OCI-LY7 (cell line): Measurements from ENCODE around the gene PUS7. TPM values are rescaled to one million over a fixed set of nuclear protein-coding genes. Genes with fewer than 3 reads are reported as not detected.
"Not testable (repeated sequence)": the region's sequence is repeated elsewhere in the genome, so short reads cannot be mapped to it uniquely, and the experiment has no call there.

Source experiments
- BruUV-seq: library from RNA; stranded (reverse); fragments of 400-500 nt; replicated peaks from 2 replicates; lab custom pipeline; 2021; lab: Mats Ljungman, UMichigan
- CTCF ChIA-PET: fragments of 300-600 bp; sonication (Branson Sonifier 250); formaldehyde crosslinking; loops from one replicate; lab custom pipeline; 2022; ENCODE audit warnings: antibody characterized with exemption; ENCODE audit not compliant: unreplicated experiment; lab: Charles Lee
- POLR2A ChIA-PET: fragments of 300-600 bp; sonication (Branson Sonifier 250); formaldehyde crosslinking; loops from one replicate; lab custom pipeline; 2022; ENCODE audit warnings: antibody characterized with exemption; lab: Charles Lee
- DNase-seq: peaks from one replicate; pipeline ENCODE4 v3.0.0-alpha.2; 2015; ENCODE audit warnings: low spot score
- H2AFZ ChIP-seq: fragments of 200-600 bp; sonication (generic), shearing (Covaris generic); 2 replicates; pipeline ENCODE4 v1.6.1; 2014; ENCODE audit warnings: mild to moderate bottlenecking, antibody characterized with exemption, low read length, moderate library complexity
- H3K27ac ChIP-seq: fragments of 200-600 bp; sonication (generic); 2 replicates; pipeline ENCODE4 v1.5.1; 2014; ENCODE audit warnings: mixed run types, low read depth, mild to moderate bottlenecking, moderate library complexity, low read length, inconsistent platforms; ENCODE audit not compliant: poor library complexity, severe bottlenecking
- H3K36me3 ChIP-seq: fragments of 200-600 bp; sonication (generic); 2 replicates; pipeline ENCODE4 v1.6.1; 2014; ENCODE audit warnings: mild to moderate bottlenecking, antibody characterized with exemption, low read length, moderate library complexity, mixed read lengths; ENCODE audit not compliant: insufficient read depth
- H3K4me1 ChIP-seq: fragments of 200-600 bp; sonication (generic); 2 replicates; pipeline ENCODE4 v1.5.1; 2014; ENCODE audit warnings: mild to moderate bottlenecking, low read length; ENCODE audit not compliant: insufficient read depth, poor library complexity, severe bottlenecking
- H3K4me2 ChIP-seq: fragments of 200-600 bp; sonication (generic); 2 replicates; pipeline ENCODE4 v1.6.1; 2014; ENCODE audit warnings: mild to moderate bottlenecking, low read length
- H3K4me3 ChIP-seq: fragments of 200-600 bp; sonication (generic); 2 replicates; pipeline ENCODE4 v1.5.1; 2014; ENCODE audit warnings: mild to moderate bottlenecking, low read depth, low read length; ENCODE audit not compliant: poor library complexity, severe bottlenecking
- H3K79me2 ChIP-seq: fragments of 200-600 bp; sonication (generic); 2 replicates; pipeline ENCODE4 v1.6.1; 2016; ENCODE audit warnings: low read depth, mild to moderate bottlenecking, low read length, moderate library complexity, mixed read lengths; ENCODE audit not compliant: insufficient read depth
- H3K9me2 ChIP-seq: fragments of 200-600 bp; sonication (generic); 2 replicates; pipeline ENCODE4 v1.6.1; 2016; ENCODE audit warnings: mild to moderate bottlenecking, low read length, mixed read lengths; ENCODE audit not compliant: insufficient read depth
- H3K9me3 ChIP-seq: fragments of 200-600 bp; sonication (generic); 2 replicates; pipeline ENCODE4 v1.6.1; 2014; ENCODE audit warnings: mild to moderate bottlenecking, mixed run types, low read length, mixed read lengths
- H4K20me1 ChIP-seq: fragments of 200-600 bp; sonication (generic); 2 replicates; pipeline ENCODE4 v1.6.1; 2014; ENCODE audit warnings: mild to moderate bottlenecking, antibody characterized with exemption, low read length, moderate library complexity, mixed read lengths; ENCODE audit not compliant: insufficient read depth
- EZH2phosphoT487 ChIP-seq: fragments of 200-600 bp; sonication (generic); IDR thresholded peaks from 2 replicates; pipeline ENCODE4 v1.6.1; 2018; ENCODE audit warnings: low read depth, borderline replicate concordance, mild to moderate bottlenecking, mixed run types, antibody characterized with exemption, low read length, moderate library complexity, mixed read lengths
- intact Hi-C: fragments of 100-400 bp; cut with micrococcal nuclease; formaldehyde crosslinking; loops from one replicate; pipeline ENCODE4 v1.10.0; 2022; ENCODE audit not compliant: unreplicated experiment
- total RNA-seq, 2 experiments: library from RNA; depleted of rRNA in 1 of 2; stranded (reverse); fragments of >200 nt in 1 of 2; shearing (Covaris generic) in 1 of 2; gene quantifications; 2 replicates each; pipeline ENCODE4 v1.2.3, GENCODE V29; 2014 to 2022
- TF ChIP-seq, protein P1 (sequence below): fragments of 200-600 bp; sonication (generic); conservative IDR thresholded peaks from 2 replicates; pipeline ENCODE4 v1.5.1; 2014; ENCODE audit warnings: mild to moderate bottlenecking, antibody characterized with exemption, low read length, moderate library complexity, mixed read lengths

The PUS7 gene
- total RNA-seq, 2 experiments from 2014 or later: 13.7 to 19.2 TPM

DNA sequence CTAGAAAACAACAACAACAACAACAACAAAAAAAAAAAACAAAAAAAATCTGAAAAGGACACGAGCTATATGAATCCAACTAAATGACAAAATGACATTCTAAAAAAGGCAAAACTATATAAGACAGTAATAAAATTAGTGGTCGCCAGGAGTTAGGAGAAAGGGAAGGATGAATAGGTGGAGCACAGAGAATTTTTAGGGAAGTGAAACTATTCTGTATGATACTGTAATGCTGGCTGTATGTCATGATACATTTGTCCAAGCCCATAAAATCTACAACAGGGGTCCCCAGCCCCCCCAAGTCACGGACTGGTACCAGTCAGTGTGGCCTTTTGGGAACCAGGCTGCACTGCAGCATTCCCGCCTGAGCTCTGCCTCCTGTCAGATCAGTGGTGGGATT is 2.8 kb upstream of the PUS7 start:
- Histone ChIP-seq H3K4me1 (peaks cover 10% of the 10 kb centered on the region), H3K9me3 (no peaks in the 10 kb centered on the region), H3K4me3 (no peak overlapping the region), H3K36me3 (no peaks in the 10 kb centered on the region), H3K4me2 (no peak overlapping the region), H3K79me2 (peaks cover 10% of the 10 kb centered on the region; the same call in 1 of the 2 replicates), H4K20me1 (no peaks in the 10 kb centered on the region), H2AFZ (no peak overlapping the region), H3K9me2 (no peaks in the 10 kb centered on the region), H3K27ac (no peak overlapping the region)
- peak; percentile 7 for DNase-seq
- intact Hi-C loops: no loop called here
- ChIA-PET CTCF (no interaction called here), POLR2A (interaction anchor here (0.6 to 7.2 kb wide), 2 partner anchors 7 to 228 kb away, joined by 3 to 33 read pairs; partner anchors contain the start of gene RINT1)
- BruUV-seq: no TSS peak
- TF ChIP-seq, protein P1, sequence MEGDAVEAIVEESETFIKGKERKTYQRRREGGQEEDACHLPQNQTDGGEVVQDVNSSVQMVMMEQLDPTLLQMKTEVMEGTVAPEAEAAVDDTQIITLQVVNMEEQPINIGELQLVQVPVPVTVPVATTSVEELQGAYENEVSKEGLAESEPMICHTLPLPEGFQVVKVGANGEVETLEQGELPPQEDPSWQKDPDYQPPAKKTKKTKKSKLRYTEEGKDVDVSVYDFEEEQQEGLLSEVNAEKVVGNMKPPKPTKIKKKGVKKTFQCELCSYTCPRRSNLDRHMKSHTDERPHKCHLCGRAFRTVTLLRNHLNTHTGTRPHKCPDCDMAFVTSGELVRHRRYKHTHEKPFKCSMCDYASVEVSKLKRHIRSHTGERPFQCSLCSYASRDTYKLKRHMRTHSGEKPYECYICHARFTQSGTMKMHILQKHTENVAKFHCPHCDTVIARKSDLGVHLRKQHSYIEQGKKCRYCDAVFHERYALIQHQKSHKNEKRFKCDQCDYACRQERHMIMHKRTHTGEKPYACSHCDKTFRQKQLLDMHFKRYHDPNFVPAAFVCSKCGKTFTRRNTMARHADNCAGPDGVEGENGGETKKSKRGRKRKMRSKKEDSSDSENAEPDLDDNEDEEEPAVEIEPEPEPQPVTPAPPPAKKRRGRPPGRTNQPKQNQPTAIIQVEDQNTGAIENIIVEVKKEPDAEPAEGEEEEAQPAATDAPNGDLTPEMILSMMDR: no peak
- TF ChIP-seq EZH2phosphoT487: no peak

DNA sequence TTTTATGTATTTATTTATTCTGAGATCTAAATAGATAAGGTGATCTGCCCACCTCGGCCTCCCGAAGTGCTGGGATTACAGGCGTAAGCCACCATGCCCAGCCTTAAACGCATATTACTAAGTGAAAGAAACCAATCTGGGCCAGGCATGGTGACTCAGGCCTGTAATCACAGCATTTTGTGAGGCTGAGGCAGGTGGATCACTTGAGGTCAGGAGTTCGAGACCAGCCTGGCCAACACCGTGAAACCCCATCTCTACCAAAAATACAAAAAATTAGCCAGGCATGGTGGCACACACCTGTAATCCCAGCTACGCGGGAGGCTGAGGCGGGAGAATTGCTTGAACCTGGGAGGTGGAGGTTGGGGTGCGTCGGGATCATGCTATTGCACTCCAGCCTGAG is 2.4 kb upstream of the PUS7 start:
- CTCF ChIA-PET, intact Hi-C loops, H4K20me1 ChIP-seq, H3K9me2 ChIP-seq, DNase-seq, H3K9me3 ChIP-seq, BruUV-seq, H2AFZ ChIP-seq, H3K4me3 ChIP-seq, H3K36me3 ChIP-seq, H3K4me2 ChIP-seq, H3K4me1 ChIP-seq, H3K27ac ChIP-seq: not testable (repeated sequence)
- H3K79me2 ChIP-seq: peaks cover 10% of the 10 kb centered on the region; the same call in 1 of the 2 replicates
- POLR2A ChIA-PET: interaction anchor here (7.2 kb wide), 1 partner anchor 8 kb away, joined by 33 read pairs; the partner anchor contains the start of gene RINT1

DNA sequence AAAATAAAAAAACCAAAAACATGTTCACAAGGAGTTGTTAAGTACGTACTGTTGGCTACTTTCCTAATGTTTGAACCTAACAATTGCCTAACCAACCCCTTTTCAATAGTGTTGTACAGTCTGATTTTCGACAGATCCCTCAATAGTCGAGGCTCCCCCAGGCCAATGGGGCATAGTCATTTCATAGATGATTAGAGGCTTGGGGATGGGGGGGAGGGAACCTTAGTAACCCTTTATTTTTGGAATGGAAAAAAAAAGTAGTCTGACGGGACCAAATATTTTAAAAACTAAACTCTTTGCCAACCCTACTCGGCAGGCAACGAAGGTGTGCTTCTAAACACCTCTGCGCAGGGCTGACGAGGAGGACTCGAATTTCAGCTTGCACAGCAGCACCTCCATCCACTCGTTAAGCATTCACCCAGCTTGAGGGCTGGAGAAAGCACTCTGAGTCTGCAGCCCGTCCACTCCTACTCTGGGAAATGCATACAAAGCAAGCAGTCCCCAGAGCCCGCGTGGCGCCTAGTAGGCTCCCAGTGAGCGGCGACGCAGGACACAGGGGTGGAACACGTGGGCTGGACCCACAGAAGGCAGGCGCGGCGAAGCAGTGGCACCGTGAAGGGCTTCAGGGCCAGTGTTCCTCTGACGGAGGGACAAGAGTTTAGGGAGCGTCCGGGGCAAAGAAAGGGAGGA is 899 bp downstream of the PUS7 start:
- Histone ChIP-seq H3K4me1 (peaks cover 10% of the 10 kb centered on the region), H3K36me3 (peaks cover 8% of the 10 kb centered on the region; the same call in 1 of the 2 replicates), H2AFZ (peak overlapping the region; percentile 99; the same call in 1 of the 2 replicates), H3K9me3 (no peaks in the 10 kb centered on the region), H4K20me1 (no peaks in the 10 kb centered on the region), H3K4me2 (peak overlapping the region; percentile 99), H3K27ac (no peak overlapping the region), H3K4me3 (peak overlapping the region; percentile 76), H3K79me2 (peaks cover 15% of the 10 kb centered on the region; the same call in 1 of the 2 replicates), H3K9me2 (no peaks in the 10 kb centered on the region)
- TF ChIP-seq EZH2phosphoT487: no peak
- TF ChIP-seq, protein P1: no peak
- BruUV-seq: no TSS peak
- CTCF ChIA-PET: no interaction called here
- peak; percentile 51 for DNase-seq
- POLR2A ChIA-PET: interaction anchor here (7.2 kb wide), 1 partner anchor 11 kb away, joined by 33 read pairs; the partner anchor contains the start of gene RINT1
- intact Hi-C loops: no loop called here

DNA sequence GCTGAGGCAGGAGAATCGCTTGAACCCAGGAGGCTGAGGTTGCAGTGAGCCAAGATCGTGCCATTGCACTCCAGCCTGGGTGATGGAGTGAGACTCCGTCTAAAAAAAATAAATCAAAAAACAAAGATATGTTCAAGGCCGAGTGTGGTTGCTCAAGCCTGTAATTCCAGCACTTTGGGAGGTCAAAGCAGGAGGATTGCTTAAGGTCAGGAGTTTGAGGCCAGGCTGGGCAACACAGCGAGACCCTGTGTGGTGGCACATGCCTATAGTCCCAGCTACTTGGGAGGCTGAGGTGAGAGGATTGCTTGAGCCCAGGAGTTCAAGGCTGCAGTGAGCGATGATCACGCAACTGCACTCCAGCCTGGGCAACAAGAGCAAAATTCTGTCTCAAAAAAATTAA is 1.5 kb downstream of the PUS7 start:
- H4K20me1 ChIP-seq, H3K36me3 ChIP-seq, CTCF ChIA-PET, H3K9me3 ChIP-seq, H3K27ac ChIP-seq, H2AFZ ChIP-seq, H3K4me1 ChIP-seq, intact Hi-C loops, H3K9me2 ChIP-seq, DNase-seq: not testable (repeated sequence)
- Histone ChIP-seq H3K4me3 (peak overlapping the region; percentile 76), H3K79me2 (peaks cover 15% of the 10 kb centered on the region; the same call in 1 of the 2 replicates), H3K4me2 (peak overlapping the region; percentile 99)
- POLR2A ChIA-PET: interaction anchor here (7.2 kb wide), 1 partner anchor 12 kb away, joined by 33 read pairs; the partner anchor contains the start of gene RINT1
- BruUV-seq: TSS peak; percentile 75
